Nephron (organoid): Measurements from ENCODE around the gene RGPD3.
"Not testable (repeated sequence)": the region's sequence is repeated elsewhere in the genome, so short reads cannot be mapped to it uniquely, and the experiment has no call there.

Experiments used
- H3K27ac Mint-ChIP-seq, 3 experiments: 2 replicates each; pipeline ENCODE4 v1.8.0; 2020; ENCODE audit warnings: mixed read lengths in 3 of 3, mild to moderate bottlenecking in 2 of 3, moderate library complexity in 1 of 3
- H3K27me3 Mint-ChIP-seq: 2 replicates; pipeline ENCODE4 v1.8.0; 2021; ENCODE audit warnings: low read depth, mild to moderate bottlenecking, moderate library complexity, mixed read lengths
- H3K36me3 Mint-ChIP-seq: 2 replicates; pipeline ENCODE4 v1.8.0; 2020; ENCODE audit warnings: low read depth, mixed read lengths
- H3K4me1 Mint-ChIP-seq: 2 replicates; pipeline ENCODE4 v1.8.0; 2020; ENCODE audit warnings: mixed read lengths
- H3K4me3 Mint-ChIP-seq, 3 experiments: 2 replicates each; pipeline ENCODE4 v1.8.0; 2020; ENCODE audit warnings: mild to moderate bottlenecking in 3 of 3, mixed read lengths in 3 of 3, moderate library complexity in 2 of 3
- H3K9me3 Mint-ChIP-seq: 2 replicates; pipeline ENCODE4 v1.8.0; 2020; ENCODE audit warnings: mixed read lengths
- TF ChIP-seq, protein P1 (sequence below), 3 experiments: fragments of 200-600 bp; sonication (generic); IDR thresholded peaks; one replicate each; pipeline ENCODE4 v1.5.0; 2021; ENCODE audit warnings: antibody characterized with exemption in 3 of 3; ENCODE audit not compliant: unreplicated experiment in 3 of 3

The RGPD3 gene

DNA sequence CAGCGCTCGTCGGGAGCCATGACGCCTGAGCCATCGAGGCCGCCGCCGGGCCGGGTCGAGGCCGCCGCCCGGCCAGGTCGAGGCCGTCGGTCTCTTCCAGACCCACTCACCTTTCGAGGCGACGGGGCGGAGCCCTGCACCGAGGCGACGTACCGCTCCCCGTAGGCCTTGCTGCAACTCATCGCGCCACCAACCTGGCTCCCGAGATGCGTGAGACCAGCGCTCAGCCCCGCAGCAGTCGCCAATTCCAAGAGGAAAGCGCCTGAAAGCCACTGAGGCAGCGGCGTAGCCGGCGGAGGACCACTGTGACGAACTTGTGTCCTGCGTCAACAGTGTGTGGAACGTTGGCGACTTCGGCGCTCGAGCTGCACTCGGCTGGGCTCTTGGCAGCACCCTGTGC, at the start of gene RGPD3:
Gene RGPD3 (minus strand): TSS at position 307 of the 400 bp plus-strand sequence. CDS start 125 bp downstream, at position 182.
- not testable (repeated sequence) for H3K36me3 Mint-ChIP-seq, H3K4me1 Mint-ChIP-seq, H3K4me3 Mint-ChIP-seq, H3K9me3 Mint-ChIP-seq, H3K27ac Mint-ChIP-seq, H3K27me3 Mint-ChIP-seq

DNA sequence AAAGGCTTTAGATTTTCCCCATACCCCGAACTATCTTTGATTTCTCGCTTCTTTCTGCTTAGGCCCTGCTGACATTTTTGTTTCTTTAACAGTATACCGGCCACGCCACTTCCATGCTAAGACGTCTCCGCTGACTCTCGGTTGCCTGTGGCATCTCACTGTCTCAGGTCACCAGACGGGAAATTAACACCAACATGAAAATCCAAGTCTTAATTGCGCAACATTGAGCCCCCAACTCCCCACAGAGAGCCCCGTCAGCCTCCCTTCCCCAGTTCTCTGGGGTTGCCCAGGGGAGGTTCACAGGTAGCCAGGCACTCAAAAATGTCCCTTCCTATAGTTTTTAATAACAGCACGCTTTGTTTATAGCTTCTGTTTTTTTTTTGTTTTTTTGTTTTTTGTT, 49.1 kb upstream of the RGPD3 start:
- H3K27me3 Mint-ChIP-seq, result no peaks in the 10 kb centered on the region
- H3K4me1 Mint-ChIP-seq, result no peaks in the 10 kb centered on the region
- TF ChIP-seq, protein P1, sequence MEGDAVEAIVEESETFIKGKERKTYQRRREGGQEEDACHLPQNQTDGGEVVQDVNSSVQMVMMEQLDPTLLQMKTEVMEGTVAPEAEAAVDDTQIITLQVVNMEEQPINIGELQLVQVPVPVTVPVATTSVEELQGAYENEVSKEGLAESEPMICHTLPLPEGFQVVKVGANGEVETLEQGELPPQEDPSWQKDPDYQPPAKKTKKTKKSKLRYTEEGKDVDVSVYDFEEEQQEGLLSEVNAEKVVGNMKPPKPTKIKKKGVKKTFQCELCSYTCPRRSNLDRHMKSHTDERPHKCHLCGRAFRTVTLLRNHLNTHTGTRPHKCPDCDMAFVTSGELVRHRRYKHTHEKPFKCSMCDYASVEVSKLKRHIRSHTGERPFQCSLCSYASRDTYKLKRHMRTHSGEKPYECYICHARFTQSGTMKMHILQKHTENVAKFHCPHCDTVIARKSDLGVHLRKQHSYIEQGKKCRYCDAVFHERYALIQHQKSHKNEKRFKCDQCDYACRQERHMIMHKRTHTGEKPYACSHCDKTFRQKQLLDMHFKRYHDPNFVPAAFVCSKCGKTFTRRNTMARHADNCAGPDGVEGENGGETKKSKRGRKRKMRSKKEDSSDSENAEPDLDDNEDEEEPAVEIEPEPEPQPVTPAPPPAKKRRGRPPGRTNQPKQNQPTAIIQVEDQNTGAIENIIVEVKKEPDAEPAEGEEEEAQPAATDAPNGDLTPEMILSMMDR (IDR thresholded peaks at IDR 0.05; ENCODE audit: unreplicated experiment in 3 of 3), result no peak
- no peaks in the 10 kb centered on the region for H3K9me3 Mint-ChIP-seq
- no peak overlapping the region for H3K27ac Mint-ChIP-seq
- H3K4me3 Mint-ChIP-seq, result no peak overlapping the region
- H3K36me3 Mint-ChIP-seq, result no peaks in the 10 kb centered on the region

DNA sequence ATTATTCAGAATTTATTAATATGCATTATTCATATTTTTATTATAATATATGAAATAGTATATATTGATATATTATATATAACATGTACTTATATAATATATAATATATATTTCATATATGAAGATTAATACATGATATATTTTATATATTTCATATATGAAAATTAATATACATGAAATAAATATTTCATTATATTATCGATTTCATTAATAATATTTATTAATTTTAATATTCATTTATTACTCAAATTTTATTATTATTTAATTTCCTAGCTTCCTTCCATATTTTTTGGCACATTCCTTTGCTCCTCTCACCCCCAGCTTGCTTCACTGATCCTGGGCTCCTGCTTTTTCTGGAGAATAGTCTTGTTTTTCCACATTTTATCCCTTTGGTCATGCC, 48.7 kb upstream of the RGPD3 start:
- no peaks in the 10 kb centered on the region for H3K27me3 Mint-ChIP-seq
- no peaks in the 10 kb centered on the region for H3K9me3 Mint-ChIP-seq
- no peaks in the 10 kb centered on the region for H3K36me3 Mint-ChIP-seq

DNA sequence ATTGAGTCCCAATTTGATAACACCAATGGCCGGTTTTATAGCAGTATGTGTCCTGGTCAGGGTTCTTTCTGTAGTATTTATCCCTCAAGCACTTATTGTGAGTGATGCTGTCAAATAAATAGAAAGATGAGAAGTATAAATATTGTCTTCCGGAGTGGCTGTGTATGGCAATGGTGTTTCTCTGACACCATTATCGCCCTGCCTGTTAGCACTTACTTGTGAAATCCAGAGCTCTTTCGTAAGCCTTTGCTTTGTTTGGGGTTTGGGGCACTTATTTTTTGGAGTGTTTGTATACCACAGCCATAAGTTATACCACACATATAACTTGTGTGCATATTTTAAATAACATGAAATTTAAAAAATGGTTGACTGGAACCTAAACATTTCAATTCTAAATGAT, 48.2 kb upstream of the RGPD3 start:
- no peaks in the 10 kb centered on the region for H3K9me3 Mint-ChIP-seq
- no peak overlapping the region for H3K4me3 Mint-ChIP-seq
- no peaks in the 10 kb centered on the region for H3K36me3 Mint-ChIP-seq
- TF ChIP-seq, protein P1 (IDR thresholded peaks at IDR 0.05; ENCODE audit: unreplicated experiment in 3 of 3), result no peak
- H3K27ac Mint-ChIP-seq, result no peak overlapping the region
- H3K4me1 Mint-ChIP-seq, result no peaks in the 10 kb centered on the region
- H3K27me3 Mint-ChIP-seq, result no peaks in the 10 kb centered on the region

More for the DNA sequence above, 48.7 kb upstream of the RGPD3 start:
- TF ChIP-seq, protein P1 (IDR thresholded peaks at IDR 0.05; ENCODE audit: unreplicated experiment in 3 of 3), result no peak
- Mint-ChIP-seq H3K27ac (no peak overlapping the region), H3K4me3 (no peak overlapping the region), H3K4me1 (no peaks in the 10 kb centered on the region)

DNA sequence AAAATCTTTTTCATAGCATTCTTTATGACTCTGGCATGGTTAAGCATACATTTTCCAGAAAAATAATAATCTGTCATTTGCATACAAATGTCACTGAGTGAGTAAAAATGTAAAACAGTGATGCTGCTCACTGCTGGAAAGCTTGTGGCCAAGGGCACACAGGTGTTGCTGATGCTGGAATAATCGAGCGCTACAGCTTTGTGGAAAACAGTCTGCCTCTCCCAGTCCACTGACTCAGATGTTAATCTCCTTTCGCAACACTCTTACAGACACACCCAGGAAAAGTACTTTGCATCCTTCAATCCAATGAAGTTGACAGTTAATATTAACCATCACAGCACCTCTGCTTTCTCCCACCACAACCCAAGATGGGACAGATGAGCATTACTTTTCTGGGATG, 46.6 kb upstream of the RGPD3 start:
- H3K36me3 Mint-ChIP-seq, H3K4me3 Mint-ChIP-seq, H3K27me3 Mint-ChIP-seq, H3K9me3 Mint-ChIP-seq, H3K4me1 Mint-ChIP-seq, H3K27ac Mint-ChIP-seq: not testable (repeated sequence)

DNA sequence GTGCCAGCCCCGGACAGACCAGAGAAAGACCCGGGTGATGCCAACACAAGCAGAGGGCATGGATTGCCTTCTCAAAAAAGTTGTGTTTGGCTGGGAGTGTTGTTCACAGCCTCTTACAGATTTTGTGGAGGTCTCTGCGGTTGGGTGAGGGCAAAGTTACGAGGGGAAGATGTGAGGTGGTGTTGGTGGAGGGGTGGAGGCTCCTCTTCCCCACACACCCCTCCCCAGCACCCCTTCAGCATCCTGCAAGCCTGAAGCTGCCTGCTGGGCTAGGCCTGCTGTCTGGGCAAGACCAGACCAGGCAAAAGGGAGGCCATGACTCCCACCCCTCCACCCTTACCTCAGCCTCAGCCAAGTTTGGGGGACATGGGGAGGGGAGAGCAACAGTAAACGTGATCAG, 45.2 kb upstream of the RGPD3 start:
- not testable (repeated sequence) for H3K4me1 Mint-ChIP-seq, H3K9me3 Mint-ChIP-seq, H3K27ac Mint-ChIP-seq, H3K4me3 Mint-ChIP-seq, H3K27me3 Mint-ChIP-seq, H3K36me3 Mint-ChIP-seq

DNA sequence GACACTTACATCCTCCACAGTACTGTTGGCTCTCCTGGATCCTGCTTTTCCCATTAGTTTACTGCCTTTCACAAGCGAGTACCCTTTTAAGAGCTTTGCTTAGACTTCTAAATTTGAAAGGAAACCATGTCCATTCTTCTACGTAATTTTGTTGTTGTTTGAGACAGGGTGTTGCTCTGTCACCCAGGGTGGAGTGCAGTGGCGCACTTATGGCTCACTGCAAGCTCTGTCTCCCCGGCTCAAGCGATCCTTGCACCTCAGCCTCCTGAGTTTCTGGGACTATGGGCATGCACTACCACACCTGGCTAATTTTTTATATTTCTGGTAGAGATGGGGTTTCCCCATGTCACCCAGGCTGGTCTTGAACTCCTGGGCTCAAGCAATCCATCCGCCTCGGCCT, 43.7 kb upstream of the RGPD3 start:
- not testable (repeated sequence) for H3K4me1 Mint-ChIP-seq, H3K27me3 Mint-ChIP-seq, H3K9me3 Mint-ChIP-seq, H3K27ac Mint-ChIP-seq, H3K36me3 Mint-ChIP-seq, H3K4me3 Mint-ChIP-seq

DNA sequence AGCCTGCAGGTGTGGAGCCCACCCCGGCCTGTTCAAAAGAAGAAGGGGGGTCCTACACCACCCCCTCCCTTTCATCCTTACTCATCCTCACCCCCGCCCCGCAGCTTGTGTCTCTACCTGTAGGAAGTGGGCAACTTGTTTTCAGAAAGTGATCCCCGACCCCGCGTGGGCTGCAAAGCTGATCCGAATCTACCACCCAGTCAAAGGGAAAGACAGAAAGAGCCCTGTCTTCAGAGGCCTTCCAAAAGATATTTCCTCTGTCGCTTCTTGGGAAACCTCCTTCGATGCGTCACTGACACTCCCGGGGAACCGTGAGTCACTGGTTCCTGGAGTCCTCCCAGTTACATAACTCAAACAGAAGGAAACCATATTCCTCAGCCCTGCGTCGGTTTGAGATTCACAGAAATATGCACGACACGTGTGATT, 43.3 kb upstream of the RGPD3 start:
- H3K9me3 Mint-ChIP-seq, H3K36me3 Mint-ChIP-seq, H3K27ac Mint-ChIP-seq, H3K4me3 Mint-ChIP-seq, H3K27me3 Mint-ChIP-seq, H3K4me1 Mint-ChIP-seq: not testable (repeated sequence)

DNA sequence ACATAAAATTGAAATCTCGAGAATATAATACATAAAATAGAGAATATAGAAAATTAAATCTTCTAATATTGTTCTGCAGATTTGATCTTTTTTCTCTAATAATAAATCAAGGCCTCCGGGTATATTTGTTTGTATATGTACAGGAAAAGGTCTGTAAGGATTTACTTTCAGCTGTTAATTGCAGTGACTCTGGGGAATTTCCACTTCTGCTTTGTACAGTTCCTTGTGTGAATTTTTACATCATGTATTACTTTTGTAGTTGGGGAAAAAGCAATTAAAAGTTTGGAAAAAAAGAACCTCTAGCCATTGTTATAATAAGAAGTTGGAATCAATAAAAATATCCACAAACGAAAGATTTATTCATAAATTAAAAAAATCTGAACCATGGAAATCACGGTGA, 42.6 kb upstream of the RGPD3 start:
- H3K4me3 Mint-ChIP-seq, H3K27ac Mint-ChIP-seq, H3K36me3 Mint-ChIP-seq, H3K4me1 Mint-ChIP-seq, H3K27me3 Mint-ChIP-seq, H3K9me3 Mint-ChIP-seq: not testable (repeated sequence)

DNA sequence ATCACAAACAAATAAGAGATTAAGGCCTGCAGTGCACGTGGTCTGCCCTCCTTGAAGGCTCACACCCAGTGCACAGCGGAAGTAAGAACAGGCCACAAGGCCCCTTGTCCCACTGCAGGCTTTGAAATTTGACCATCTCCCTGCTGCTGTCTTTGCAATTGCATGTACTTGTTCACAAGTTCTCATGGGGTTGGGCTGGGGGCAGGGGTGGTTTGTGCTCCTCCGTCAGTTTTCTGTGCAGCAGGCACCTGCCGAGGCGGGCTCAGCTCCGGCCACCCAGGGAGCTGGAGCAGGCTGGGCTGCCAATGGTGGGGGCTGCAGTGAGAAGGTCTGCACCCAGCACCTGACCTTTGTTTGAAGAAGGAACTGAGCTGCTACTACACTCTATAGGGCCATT, 41.2 kb upstream of the RGPD3 start:
- not testable (repeated sequence) for H3K9me3 Mint-ChIP-seq, H3K4me3 Mint-ChIP-seq, H3K4me1 Mint-ChIP-seq, H3K27ac Mint-ChIP-seq, H3K27me3 Mint-ChIP-seq, H3K36me3 Mint-ChIP-seq

DNA sequence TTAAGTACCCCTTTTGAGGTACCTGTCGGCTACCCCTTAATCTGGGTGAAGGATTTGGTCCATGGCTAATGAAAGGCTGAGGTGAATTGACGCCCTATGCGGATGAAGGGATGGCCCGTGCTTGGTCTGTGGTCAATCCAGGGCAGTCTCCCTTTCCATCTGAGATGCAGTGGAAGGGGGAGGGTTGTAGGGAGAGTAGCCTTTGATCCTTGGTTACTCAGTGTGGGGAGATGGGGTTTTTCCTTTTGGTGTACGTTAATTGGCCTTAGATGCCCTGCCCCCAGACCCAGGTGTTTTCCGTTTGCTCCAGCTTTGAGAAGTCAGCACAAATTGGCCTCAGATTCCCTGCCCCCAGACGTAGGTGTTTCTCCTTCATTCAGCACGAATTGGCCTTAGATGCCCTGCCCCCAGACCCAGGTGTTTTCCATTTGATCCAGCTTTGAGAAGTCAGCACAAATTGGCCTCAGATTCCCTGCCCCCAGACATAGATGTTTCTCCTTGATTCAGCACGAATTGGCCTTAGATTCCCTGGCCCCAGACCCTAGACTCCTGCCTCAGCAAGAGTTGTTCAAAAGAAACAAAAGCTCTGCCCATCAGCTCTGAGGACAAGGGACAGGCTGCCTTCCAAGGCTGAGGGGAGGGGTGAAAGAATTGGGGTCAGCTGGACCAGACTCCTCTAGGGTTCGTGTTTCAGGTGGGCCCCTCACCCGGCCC, 40.6 kb upstream of the RGPD3 start:
- H3K36me3 Mint-ChIP-seq, H3K27me3 Mint-ChIP-seq, H3K27ac Mint-ChIP-seq, H3K4me3 Mint-ChIP-seq, H3K4me1 Mint-ChIP-seq, H3K9me3 Mint-ChIP-seq: not testable (repeated sequence)

DNA sequence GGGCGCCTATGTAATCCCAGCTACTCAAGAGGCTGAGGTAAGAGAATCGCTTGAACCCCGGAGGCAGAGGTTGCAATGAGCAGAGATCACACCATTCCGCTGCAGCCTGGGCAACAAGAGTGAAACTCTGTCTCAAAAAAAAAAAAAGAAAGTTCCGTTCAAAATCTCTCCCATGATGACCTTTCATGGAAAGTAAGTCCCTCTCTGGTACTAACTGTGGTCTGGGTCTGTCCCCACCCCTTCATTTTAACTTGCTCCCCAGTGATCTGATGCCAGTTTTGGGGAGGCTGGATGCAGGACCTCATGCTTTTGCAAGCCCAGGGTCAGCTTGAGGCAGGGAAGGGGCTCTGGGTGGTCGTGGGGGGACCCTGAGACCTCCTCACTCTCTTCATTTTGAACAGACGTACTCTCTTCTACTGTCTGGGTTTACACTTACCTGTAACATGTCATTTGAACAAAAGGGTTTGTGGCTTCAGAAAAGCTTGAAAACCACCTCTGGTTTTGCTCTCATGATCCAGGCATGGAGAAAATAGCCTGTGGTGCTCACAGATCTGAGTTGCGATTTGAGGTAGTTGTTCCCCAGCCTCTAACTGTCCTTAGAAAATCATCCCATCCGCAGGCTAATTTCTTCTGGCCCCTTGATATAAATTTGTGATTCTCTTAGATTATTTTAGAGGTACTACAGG, 37.9 kb upstream of the RGPD3 start:
- H3K4me1 Mint-ChIP-seq, H3K36me3 Mint-ChIP-seq, H3K27me3 Mint-ChIP-seq, H3K4me3 Mint-ChIP-seq, H3K9me3 Mint-ChIP-seq, H3K27ac Mint-ChIP-seq: not testable (repeated sequence)
